UCSD-AML1 (cell line): ENCODE results near the gene BARHL2.

Experiments
- DNase-seq: peaks from one replicate; lab custom pipeline; 2025; ENCODE audit not compliant: unreplicated experiment; lab: John Stamatoyannopoulos, UW

BARHL2 gene

GRCh38 chr1:90724926-90725656, 8.0 kb upstream of the BARHL2 start:
- DNase-seq, result no peak

GRCh38 chr1:90724361-90724760, 7.3 kb upstream of the BARHL2 start:
- no peak for DNase-seq

DNA sequence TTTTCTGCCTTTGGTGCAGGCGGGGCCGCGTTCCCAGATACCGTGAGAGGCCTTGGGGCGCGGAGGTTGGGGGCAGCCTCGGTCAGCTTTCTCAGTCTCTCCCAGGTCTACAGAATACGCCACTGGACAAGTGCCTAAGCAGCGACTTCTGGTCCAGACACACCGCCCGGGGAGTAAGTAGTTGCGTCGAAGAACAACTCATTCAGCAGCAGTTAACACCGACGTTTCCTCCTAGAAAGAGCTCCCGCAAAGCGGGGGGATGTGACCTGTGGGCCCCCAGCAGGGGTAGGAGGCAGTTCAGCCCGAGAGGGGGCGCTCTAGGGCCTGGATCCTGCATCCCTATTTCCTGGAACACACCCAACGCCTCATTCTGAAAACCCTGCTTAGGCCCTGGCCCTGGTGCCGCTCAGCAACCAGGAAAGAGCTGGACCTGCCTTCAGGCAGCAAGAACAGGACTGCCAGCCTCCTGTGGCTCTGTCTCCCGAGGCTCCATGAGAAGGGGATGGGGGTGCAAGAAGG, 6.5 kb upstream of the BARHL2 start:
- no peak for DNase-seq

- DNase-seq, result no peak
Measured at GRCh38 chr1:90722874-90723589, 5.9 kb upstream of the BARHL2 start.

GRCh38 chr1:90721210-90722194, 4.4 kb upstream of the BARHL2 start:
- DNase-seq, result peak; percentile 67

DNA sequence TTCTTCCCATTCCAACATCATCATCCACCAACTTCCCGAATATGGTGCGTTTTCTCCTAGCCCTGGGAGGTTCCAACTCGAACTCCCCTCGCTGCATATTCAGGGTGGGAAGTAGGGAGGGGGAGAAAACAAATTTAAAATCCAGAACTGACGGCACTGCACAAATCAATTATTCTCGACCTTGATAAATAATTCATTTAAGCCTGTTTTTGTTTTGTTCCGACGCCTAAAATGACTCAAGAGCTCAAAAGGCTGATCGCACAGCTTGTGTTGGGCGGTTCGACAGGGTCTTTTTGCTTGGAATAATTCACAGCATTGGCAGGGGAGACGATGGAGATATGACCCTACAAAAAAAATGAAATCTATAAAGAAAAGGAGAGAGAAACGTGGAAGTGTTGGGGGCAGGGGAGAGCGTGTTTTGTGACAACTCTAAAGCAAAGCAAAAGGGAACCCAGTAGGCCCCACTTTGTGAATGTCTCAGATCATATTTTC, 3.1 kb upstream of the BARHL2 start:
- DNase-seq, result no peak

GRCh38 chr1:90719330-90720144, 2.4 kb upstream of the BARHL2 start:
- DNase-seq, result no peak

- DNase-seq, result no peak
Measured at GRCh38 chr1:90718411-90719329, 1.6 kb upstream of the BARHL2 start.

- no peak for DNase-seq
Measured at GRCh38 chr1:90717665-90718410, 736 bp upstream of the BARHL2 start.

DNA sequence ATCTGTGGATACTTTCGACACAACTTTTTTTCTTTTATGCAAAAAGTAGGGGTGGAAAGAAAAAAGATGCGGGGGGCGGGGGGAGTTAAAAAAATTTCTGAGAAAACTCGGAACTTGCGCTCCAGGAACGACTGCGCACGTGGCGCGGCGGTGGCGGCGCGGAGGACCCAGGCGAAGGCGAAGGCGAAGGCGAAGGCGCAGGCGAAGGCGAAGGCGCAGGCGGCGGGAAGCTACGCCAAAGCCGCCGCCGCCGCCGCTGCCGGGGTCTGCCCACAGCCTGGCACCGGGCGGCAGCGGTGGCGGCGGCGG, 208 bp upstream of the BARHL2 start:
- DNase-seq, result no peak

- DNase-seq, result no peak
Measured at GRCh38 chr1:90716243-90716551, 905 bp downstream of the BARHL2 start.

DNA sequence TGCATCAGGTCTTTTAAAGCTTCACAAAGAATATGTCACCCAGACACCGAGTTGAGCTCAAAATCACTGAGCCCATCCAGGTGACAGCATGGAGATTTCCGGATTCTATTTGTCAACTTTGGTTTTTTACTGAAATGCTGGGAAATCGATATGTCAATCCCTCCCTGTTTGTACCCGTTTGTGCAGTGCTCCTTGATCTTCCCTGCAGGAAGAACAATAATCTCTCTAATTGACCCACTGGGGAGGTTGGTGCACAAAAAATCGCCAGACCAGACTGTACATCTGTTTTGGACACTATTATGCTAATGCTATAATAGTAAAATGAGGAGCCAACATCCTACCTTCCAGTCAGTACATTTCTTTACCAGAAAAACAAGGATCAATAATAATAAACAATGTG, 1.8 kb downstream of the BARHL2 start:
- DNase-seq, result no peak

- DNase-seq, result no peak
Measured at GRCh38 chr1:90714521-90714951, 2.6 kb downstream of the BARHL2 start.

GRCh38 chr1:90713741-90714509, 3.2 kb downstream of the BARHL2 start:
- no peak for DNase-seq

DNA sequence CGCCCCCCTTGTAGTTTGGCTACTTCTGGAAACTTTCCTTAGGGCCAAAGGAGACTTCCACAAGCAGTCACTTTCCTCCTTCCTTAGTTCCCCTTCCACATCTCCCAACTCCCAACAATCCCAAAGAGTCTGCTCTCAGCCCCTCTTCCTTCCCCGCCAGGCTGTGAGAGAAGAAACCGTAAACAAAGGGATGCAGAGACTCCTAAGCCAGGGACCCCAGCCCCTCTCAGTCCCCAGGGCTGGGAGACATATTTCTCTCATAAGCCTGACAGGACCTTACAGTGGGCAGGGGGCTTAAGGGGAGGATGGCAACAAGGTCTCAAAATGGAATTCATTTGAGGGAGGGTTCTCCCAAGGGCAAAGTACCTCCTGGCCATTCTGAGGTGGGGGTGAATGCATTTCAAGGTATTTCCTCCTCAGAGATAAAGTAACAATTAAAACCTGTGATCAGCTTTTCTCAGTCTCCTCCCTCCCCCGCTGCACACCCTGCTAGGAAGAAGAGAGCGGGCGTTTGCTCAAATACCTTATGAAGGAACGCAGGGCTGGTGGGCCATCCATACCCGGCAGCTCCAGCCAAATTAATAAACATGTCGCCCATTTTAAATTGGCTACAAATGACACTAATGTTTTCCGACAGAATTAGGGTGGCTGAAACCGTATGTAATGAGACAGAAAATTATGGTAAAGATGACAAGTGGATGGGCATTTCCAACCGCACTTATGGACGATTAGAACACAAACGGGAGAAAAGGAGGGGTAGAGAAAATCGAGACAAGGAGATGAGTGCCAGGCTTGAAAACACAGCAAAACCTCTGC, 4.0 kb downstream of the BARHL2 start:
- no peak for DNase-seq

DNA sequence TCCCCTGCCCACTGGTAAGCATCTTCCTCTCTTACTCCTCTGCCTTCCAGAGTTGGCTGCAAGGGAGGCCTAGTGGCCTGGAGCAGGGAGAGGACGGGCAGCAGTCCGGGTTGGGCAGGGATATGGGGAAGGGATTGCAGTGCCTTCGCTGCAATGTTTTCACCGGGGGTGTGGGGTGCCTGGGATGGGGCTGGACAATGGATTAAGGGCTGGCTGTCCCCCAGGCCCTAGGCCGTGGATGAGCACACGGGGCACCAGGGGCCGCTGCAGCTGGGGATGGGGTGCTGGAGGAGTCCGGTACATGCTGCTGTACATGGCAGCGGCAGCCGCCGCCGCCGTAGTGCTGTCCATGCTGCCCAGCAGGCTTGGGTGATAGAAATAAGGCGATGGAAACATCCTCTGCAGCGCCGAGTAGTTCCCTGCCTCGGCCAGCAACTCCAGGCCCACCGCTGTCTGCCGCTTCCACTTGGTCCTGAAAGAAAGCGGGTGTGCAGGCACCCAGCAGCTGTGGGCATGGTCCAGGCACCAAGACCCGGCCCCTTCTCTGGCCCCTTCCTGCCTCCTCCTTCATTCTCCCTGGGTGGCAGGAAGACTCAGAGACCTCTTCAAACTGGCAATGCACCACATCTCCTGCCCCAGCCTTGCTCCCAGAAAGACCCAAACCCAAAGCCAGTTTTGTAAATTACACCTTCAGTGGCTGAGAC, 4.8 kb downstream of the BARHL2 start:
- DNase-seq, result no peak

GRCh38 chr1:90711696-90712095, 5.4 kb downstream of the BARHL2 start:
- DNase-seq, result no peak
